Measurements from ENCODE around the gene FAM174B. TPM values are rescaled to one million over a fixed set of nuclear protein-coding genes. Genes with fewer than 3 reads are reported as not detected.

The FAM174B gene
- total RNA-seq, 4 donors from 2014 or later = 9.2 to 15.5 (median 13.3) TPM

GRCh38 chr15:92614301-92614700 is 41.3 kb downstream of the FAM174B start:
- TF ChIP-seq CTCF (IDR thresholded peaks at IDR 0.05) (no peak), POLR2AphosphoS5 (IDR thresholded peaks at IDR 0.05) (no peak), EP300 (IDR thresholded peaks at IDR 0.05) (no peak), POLR2A (IDR thresholded peaks at IDR 0.05) (no peak)
- no peaks in the 10 kb centered on the region for H3K9me3 ChIP-seq
- no peak overlapping the region for H3K4me3 ChIP-seq
- H3K27ac ChIP-seq = no peak overlapping the region
- H3K4me1 ChIP-seq = peaks cover 0 to 32% (median 5%) of the 10 kb centered on the region in 3 donors
- no peaks in the 10 kb centered on the region for H3K27me3 ChIP-seq
- no peaks in the 10 kb centered on the region for H3K36me3 ChIP-seq
- 90% methylated on average over 2 of the region's 4 CpGs for WGBS, 2 donors (ENCODE audit: low coverage in 1 of 2)
- ATAC-seq = no peak

GRCh38 chr15:92613841-92614240 is 41.7 kb downstream of the FAM174B start:
- peaks cover 0 to 27% (median 1%) of the 10 kb centered on the region in 3 donors for H3K4me1 ChIP-seq
- H3K9me3 ChIP-seq = no peaks in the 10 kb centered on the region
- TF ChIP-seq POLR2AphosphoS5 (IDR thresholded peaks at IDR 0.05) (no peak), EP300 (IDR thresholded peaks at IDR 0.05) (no peak), CTCF (IDR thresholded peaks at IDR 0.05) (no peak), POLR2A (IDR thresholded peaks at IDR 0.05) (no peak)
- no peak overlapping the region for H3K27ac ChIP-seq
- no peak for ATAC-seq
- no peaks in the 10 kb centered on the region for H3K27me3 ChIP-seq
- 76% methylated on average over 4 of the region's 7 CpGs; no CpG with 5 or more reads in 1 of the 2 donors for WGBS, 2 donors (ENCODE audit: low coverage in 1 of 2)
- H3K36me3 ChIP-seq = no peaks in the 10 kb centered on the region
- no peak overlapping the region for H3K4me3 ChIP-seq

GRCh38 chr15:92612891-92613290 is 42.7 kb downstream of the FAM174B start:
- no peak for TF ChIP-seq POLR2A (IDR thresholded peaks at IDR 0.05)
- TF ChIP-seq POLR2AphosphoS5 (IDR thresholded peaks at IDR 0.05) = no peak
- no peak for TF ChIP-seq EP300 (IDR thresholded peaks at IDR 0.05)
- Histone ChIP-seq H3K27me3 (no peaks in the 10 kb centered on the region), H3K27ac (peak overlapping the region in 1 of 4 donors; percentile 35), H3K4me3 (no peak overlapping the region), H3K9me3 (no peaks in the 10 kb centered on the region), H3K4me1 (peaks cover 0 to 18% (median 0%) of the 10 kb centered on the region in 3 donors), H3K36me3 (no peaks in the 10 kb centered on the region)
- WGBS, 2 donors (ENCODE audit: low coverage in 1 of 2) = 93 to 100% methylated on average over 2 to 4 of the region's 4 CpGs
- no peak for ATAC-seq

GRCh38 chr15:92611995-92612745 is 43.4 kb downstream of the FAM174B start:
- H3K27me3 ChIP-seq = no peaks in the 10 kb centered on the region
- peaks cover 0 to 11% (median 0%) of the 10 kb centered on the region in 3 donors for H3K4me1 ChIP-seq
- peak overlapping the region in 1 of 4 donors; percentile 35 for H3K27ac ChIP-seq
- no peaks in the 10 kb centered on the region for H3K9me3 ChIP-seq
- H3K4me3 ChIP-seq = no peak overlapping the region
- TF ChIP-seq CTCF (IDR thresholded peaks at IDR 0.05) (peak in 1 of 4 experiments; percentile 32), POLR2A (IDR thresholded peaks at IDR 0.05) (no peak)
- WGBS, 2 donors (ENCODE audit: low coverage in 1 of 2) = 77 to 100% methylated on average over 1 to 5 of the region's 7 CpGs
- ATAC-seq = no peak
- H3K36me3 ChIP-seq = no peaks in the 10 kb centered on the region

- peaks cover 0 to under 1% (median 0%) of the 10 kb centered on the region in 3 donors for H3K4me1 ChIP-seq
- no peaks in the 10 kb centered on the region for H3K27me3 ChIP-seq
- TF ChIP-seq POLR2A (IDR thresholded peaks at IDR 0.05) = no peak
- no peak for TF ChIP-seq EP300 (IDR thresholded peaks at IDR 0.05)
- TF ChIP-seq CTCF (IDR thresholded peaks at IDR 0.05) = no peak
- TF ChIP-seq POLR2AphosphoS5 (IDR thresholded peaks at IDR 0.05) = no peak
- no peaks in the 10 kb centered on the region for H3K36me3 ChIP-seq
- no peak for ATAC-seq
- H3K27ac ChIP-seq = no peak overlapping the region
- H3K4me3 ChIP-seq = no peak overlapping the region
- H3K9me3 ChIP-seq = no peaks in the 10 kb centered on the region
Observed at GRCh38 chr15:92611150-92611549, 44.4 kb downstream of the FAM174B start.
